Activated CD8-positive, alpha-beta T cell treated with anti-CD3 and anti-CD28 coated beads for 36 hours (primary cell): ENCODE data around the gene COQ9. TPM values are rescaled to one million over a fixed set of nuclear protein-coding genes. Genes with fewer than 3 reads are reported as not detected.

Experiments
- ATAC-seq: fragments of 200-7000 bp; cut with Tn5 transposase; one replicate; pipeline ENCODE4 v1.10.0; 2021; ENCODE audit warnings: mild to moderate bottlenecking, moderate library complexity
- CTCF ChIA-PET: fragments of 350-600 bp; sonication (Branson Sonifier 250); formaldehyde crosslinking; loops from one replicate; lab custom pipeline; 2021; ENCODE audit warnings: antibody characterized with exemption; lab: Charles Lee
- POLR2A ChIA-PET: fragments of 350-600 bp; sonication (Branson Sonifier 250); formaldehyde crosslinking; loops from one replicate; lab custom pipeline; 2021; ENCODE audit warnings: antibody characterized with exemption; lab: Charles Lee
- DNase-seq: peaks from one replicate; pipeline ENCODE4 v3.0.0-alpha.2; 2020
- H3K27ac Mint-ChIP-seq: one replicate; pipeline ENCODE4 v1.8.0; 2021; ENCODE audit warnings: mild to moderate bottlenecking, mixed read lengths
- H3K27me3 Mint-ChIP-seq: one replicate; pipeline ENCODE4 v1.8.0; 2021; ENCODE audit warnings: mixed read lengths
- H3K36me3 Mint-ChIP-seq: one replicate; pipeline ENCODE4 v1.8.0; 2021; ENCODE audit warnings: low read depth, mixed read lengths
- H3K4me1 Mint-ChIP-seq: one replicate; pipeline ENCODE4 v1.8.0; 2021; ENCODE audit warnings: low read depth, mixed read lengths
- H3K4me3 Mint-ChIP-seq: one replicate; pipeline ENCODE4 v1.8.0; 2021; ENCODE audit warnings: mild to moderate bottlenecking, moderate library complexity, mixed read lengths
- H3K9me3 Mint-ChIP-seq: one replicate; pipeline ENCODE4 v1.8.0; 2021; ENCODE audit warnings: mixed read lengths
- intact Hi-C: fragments of 100-400 bp; cut with micrococcal nuclease; formaldehyde crosslinking; loops from one replicate; pipeline ENCODE4 v1.10.0; 2022
- total RNA-seq, 2 experiments: library from RNA; stranded (reverse); gene quantifications; one replicate each; pipeline ENCODE4 v1.2.3, GENCODE V29; 2021
- TF ChIP-seq, protein P1 (sequence below): fragments of 200-600 bp; IDR thresholded peaks from one replicate; pipeline ENCODE4 v1.8.0; 2022; ENCODE audit warnings: antibody characterized with exemption, mild to moderate bottlenecking

COQ9 gene
- total RNA-seq, 2 experiments from 2014 or later = 39.3 to 39.6 TPM

DNA sequence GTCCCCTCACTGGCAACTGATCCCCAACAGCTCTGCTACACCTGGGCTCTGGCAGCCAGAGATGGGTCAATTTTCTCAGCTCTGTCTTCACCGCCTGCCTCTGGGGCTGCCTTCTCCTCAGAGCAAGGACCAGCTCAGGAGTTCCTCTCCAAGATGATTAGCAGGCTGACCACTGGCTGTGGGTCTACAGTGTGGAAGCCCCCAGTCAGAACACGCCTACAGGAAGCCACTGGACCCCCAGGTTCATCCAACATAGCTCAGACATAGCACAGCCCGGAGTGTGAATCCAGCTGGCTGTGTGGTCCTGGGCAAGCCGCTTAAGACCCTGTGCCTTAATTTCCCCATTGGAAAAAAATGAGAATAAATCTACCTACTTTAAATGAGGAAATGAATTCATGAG, 34.1 kb downstream of the COQ9 start:
- ChIA-PET POLR2A (interaction anchor here (1.0 to 7.5 kb wide), 4 partner anchors 10 to 44 kb away, joined by 3 to 47 read pairs (median 4); partner anchors contain the start of genes CIAPIN1, COQ9 and POLR2C), CTCF (interaction anchor here (1.0 to 2.9 kb wide), 4 partner anchors 19 to 62 kb away, joined by 3 to 10 read pairs (median 5); partner anchors contain the start of genes ADGRG5 and POLR2C)
- Mint-ChIP-seq H3K27ac (no peak overlapping the region), H3K9me3 (no peaks in the 10 kb centered on the region), H3K4me3 (no peak overlapping the region), H3K36me3 (no peaks in the 10 kb centered on the region), H3K4me1 (peaks cover 15% of the 10 kb centered on the region), H3K27me3 (no peaks in the 10 kb centered on the region)
- intact Hi-C loops = no loop called here
- ATAC-seq (no peak), DNase-seq (no peak)
- TF ChIP-seq, protein P1, sequence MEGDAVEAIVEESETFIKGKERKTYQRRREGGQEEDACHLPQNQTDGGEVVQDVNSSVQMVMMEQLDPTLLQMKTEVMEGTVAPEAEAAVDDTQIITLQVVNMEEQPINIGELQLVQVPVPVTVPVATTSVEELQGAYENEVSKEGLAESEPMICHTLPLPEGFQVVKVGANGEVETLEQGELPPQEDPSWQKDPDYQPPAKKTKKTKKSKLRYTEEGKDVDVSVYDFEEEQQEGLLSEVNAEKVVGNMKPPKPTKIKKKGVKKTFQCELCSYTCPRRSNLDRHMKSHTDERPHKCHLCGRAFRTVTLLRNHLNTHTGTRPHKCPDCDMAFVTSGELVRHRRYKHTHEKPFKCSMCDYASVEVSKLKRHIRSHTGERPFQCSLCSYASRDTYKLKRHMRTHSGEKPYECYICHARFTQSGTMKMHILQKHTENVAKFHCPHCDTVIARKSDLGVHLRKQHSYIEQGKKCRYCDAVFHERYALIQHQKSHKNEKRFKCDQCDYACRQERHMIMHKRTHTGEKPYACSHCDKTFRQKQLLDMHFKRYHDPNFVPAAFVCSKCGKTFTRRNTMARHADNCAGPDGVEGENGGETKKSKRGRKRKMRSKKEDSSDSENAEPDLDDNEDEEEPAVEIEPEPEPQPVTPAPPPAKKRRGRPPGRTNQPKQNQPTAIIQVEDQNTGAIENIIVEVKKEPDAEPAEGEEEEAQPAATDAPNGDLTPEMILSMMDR = no peak

DNA sequence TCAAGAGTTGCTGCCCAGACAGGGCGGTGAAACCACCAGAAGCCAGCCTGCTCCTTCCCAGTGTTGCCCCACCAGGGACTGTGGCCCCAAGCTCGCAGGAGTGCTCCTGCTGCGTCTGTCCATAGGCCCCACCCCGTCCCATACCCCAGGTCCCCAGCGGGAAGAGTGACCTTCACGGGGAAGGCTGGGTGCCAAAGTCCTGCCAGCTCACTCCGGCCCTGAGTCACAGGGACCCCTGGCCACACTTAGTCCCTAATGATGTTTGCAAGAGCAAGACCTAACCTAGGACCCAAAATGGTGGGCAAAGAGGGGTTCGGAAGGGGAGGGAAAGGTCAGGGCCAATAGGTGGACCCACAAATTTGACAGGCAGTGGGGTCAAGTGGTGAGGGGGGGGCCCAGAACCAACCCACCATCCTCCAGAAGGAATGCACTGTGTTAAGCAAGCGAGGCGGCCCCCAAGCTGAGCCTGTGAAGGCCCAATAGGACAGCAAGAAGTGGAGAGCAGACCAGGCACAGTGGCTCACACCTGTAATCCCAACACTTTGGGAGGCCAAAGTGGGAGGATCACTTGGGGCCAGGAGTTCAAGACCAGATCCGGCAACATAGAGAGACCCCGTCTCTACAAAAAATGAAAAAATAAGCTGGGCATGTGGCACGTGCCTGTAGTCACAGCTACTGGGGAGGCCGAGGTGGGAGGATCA, 35.7 kb downstream of the COQ9 start:
- ChIA-PET CTCF (interaction anchor here (2.9 to 8.6 kb wide), 3 partner anchors 9 to 36 kb away, joined by 10 to 60 read pairs (median 20); partner anchors contain the start of gene POLR2C), POLR2A (interaction anchor here (1.4 to 7.5 kb wide), 3 partner anchors 10 to 36 kb away, joined by 6 to 47 read pairs (median 22); partner anchors contain the start of genes CIAPIN1, COQ9 and POLR2C)
- peaks cover 22% of the 10 kb centered on the region for H3K4me1 Mint-ChIP-seq
- H3K9me3 Mint-ChIP-seq = no peaks in the 10 kb centered on the region
- DNase-seq (no peak), ATAC-seq (no peak)
- no peak overlapping the region for H3K4me3 Mint-ChIP-seq
- no peak overlapping the region for H3K27ac Mint-ChIP-seq
- TF ChIP-seq, protein P1 = no peak
- H3K36me3 Mint-ChIP-seq = no peaks in the 10 kb centered on the region
- H3K27me3 Mint-ChIP-seq = no peaks in the 10 kb centered on the region
- intact Hi-C loops = no loop called here

DNA sequence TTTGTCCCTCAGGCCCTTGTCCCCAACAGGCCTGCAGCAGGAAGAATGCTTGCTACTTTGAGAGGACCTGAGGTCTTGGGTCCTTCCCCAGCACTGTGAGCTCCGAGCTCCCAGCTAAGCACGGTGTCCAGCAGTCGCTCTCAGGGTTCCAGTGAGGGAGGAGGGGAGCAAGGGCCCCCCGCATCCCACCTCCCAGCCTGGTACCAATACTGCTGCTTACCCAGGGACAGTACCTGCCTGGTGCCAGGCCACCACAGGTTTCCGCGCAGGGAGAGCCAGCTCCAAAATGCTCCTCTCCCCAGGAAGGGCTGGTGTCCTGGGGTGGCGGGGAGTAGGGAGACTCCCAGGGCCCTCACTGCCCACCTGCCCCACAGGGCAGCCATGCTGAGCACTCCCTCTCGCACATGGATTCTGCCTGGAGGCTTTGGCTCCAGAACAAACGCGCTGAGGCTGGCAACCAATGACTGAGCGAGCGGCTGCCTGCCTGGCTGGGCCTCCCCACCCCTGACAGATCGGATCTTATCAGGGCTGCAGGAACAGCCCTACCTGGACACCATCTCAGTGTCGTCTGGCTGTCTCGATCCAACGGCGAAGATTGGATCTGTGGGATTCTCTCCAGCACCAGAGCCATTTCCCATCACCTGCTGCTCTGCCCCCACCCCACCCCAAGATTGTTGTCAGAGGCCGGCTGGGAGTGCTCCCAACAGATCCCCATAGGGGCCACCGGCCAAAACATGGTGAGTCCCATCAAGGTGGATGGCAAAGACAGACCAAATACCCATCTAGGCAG, 36.6 kb downstream of the COQ9 start:
- Mint-ChIP-seq H3K36me3 (no peaks in the 10 kb centered on the region), H3K27ac (no peak overlapping the region), H3K4me1 (peaks cover 22% of the 10 kb centered on the region), H3K4me3 (no peak overlapping the region), H3K27me3 (no peaks in the 10 kb centered on the region), H3K9me3 (no peaks in the 10 kb centered on the region)
- TF ChIP-seq, protein P1 = no peak
- intact Hi-C loops = no loop called here
- CTCF ChIA-PET = interaction anchor here (2.9 to 8.6 kb wide), 3 partner anchors 10 to 35 kb away, joined by 10 to 60 read pairs (median 20); partner anchors contain the start of gene POLR2C
- DNase-seq (no peak), ATAC-seq (no peak)
- POLR2A ChIA-PET = interaction anchor here (1.0 to 7.5 kb wide), 3 partner anchors 11 to 20 kb away, joined by 5 to 47 read pairs (median 22); partner anchors contain the start of gene POLR2C

DNA sequence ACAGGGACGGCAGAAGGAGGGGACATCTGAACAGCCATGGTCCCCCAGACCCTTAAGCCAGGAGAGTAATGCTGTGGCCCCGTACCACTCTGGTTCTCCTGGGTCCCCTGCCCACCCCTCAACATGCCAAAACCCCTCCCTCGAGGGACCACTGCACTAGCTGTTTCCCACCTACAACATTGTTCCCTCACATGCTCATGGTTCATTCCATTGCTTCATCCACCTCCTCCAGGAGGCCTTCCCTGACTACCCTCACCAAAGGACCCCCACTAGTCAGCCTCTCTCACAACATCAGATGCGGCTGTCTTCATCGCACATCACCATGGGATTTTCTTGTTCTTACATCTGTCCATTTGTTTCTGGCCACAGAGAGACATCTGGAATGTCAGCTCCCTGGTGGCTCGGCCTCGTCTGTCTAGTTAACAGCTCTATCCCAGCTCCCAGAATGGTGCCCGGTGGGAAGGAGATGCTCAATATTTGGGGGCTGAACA, 37.3 kb downstream of the COQ9 start:
- no peak overlapping the region for H3K27ac Mint-ChIP-seq
- H3K36me3 Mint-ChIP-seq = no peaks in the 10 kb centered on the region
- POLR2A ChIA-PET = interaction anchor here (0.7 to 7.5 kb wide), 6 partner anchors 8 to 250 kb away, joined by 3 to 47 read pairs (median 4); partner anchors contain the start of genes CCDC102A and POLR2C
- H3K4me3 Mint-ChIP-seq = no peak overlapping the region
- no peak for ATAC-seq
- intact Hi-C loops = loop anchor here (5.0 kb wide), 1 partner anchor 53 kb away; the partner anchor contains the start of gene CCDC102A
- no peaks in the 10 kb centered on the region for H3K9me3 Mint-ChIP-seq
- H3K4me1 Mint-ChIP-seq = peaks cover 22% of the 10 kb centered on the region
- no peaks in the 10 kb centered on the region for H3K27me3 Mint-ChIP-seq
- CTCF ChIA-PET = interaction anchor here (4.9 to 8.6 kb wide), 2 partner anchors 10 to 34 kb away, joined by 20 to 60 read pairs; no protein-coding TSS in a partner anchor
- TF ChIP-seq, protein P1 = no peak
- no peak for DNase-seq
